ENCODE results near the gene CSE1L.
"Not testable (repeated sequence)": the region's sequence is repeated elsewhere in the genome, so short reads cannot be mapped to it uniquely, and the experiment has no call there.

The CSE1L gene, protein sequence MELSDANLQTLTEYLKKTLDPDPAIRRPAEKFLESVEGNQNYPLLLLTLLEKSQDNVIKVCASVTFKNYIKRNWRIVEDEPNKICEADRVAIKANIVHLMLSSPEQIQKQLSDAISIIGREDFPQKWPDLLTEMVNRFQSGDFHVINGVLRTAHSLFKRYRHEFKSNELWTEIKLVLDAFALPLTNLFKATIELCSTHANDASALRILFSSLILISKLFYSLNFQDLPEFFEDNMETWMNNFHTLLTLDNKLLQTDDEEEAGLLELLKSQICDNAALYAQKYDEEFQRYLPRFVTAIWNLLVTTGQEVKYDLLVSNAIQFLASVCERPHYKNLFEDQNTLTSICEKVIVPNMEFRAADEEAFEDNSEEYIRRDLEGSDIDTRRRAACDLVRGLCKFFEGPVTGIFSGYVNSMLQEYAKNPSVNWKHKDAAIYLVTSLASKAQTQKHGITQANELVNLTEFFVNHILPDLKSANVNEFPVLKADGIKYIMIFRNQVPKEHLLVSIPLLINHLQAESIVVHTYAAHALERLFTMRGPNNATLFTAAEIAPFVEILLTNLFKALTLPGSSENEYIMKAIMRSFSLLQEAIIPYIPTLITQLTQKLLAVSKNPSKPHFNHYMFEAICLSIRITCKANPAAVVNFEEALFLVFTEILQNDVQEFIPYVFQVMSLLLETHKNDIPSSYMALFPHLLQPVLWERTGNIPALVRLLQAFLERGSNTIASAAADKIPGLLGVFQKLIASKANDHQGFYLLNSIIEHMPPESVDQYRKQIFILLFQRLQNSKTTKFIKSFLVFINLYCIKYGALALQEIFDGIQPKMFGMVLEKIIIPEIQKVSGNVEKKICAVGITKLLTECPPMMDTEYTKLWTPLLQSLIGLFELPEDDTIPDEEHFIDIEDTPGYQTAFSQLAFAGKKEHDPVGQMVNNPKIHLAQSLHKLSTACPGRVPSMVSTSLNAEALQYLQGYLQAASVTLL

DNA sequence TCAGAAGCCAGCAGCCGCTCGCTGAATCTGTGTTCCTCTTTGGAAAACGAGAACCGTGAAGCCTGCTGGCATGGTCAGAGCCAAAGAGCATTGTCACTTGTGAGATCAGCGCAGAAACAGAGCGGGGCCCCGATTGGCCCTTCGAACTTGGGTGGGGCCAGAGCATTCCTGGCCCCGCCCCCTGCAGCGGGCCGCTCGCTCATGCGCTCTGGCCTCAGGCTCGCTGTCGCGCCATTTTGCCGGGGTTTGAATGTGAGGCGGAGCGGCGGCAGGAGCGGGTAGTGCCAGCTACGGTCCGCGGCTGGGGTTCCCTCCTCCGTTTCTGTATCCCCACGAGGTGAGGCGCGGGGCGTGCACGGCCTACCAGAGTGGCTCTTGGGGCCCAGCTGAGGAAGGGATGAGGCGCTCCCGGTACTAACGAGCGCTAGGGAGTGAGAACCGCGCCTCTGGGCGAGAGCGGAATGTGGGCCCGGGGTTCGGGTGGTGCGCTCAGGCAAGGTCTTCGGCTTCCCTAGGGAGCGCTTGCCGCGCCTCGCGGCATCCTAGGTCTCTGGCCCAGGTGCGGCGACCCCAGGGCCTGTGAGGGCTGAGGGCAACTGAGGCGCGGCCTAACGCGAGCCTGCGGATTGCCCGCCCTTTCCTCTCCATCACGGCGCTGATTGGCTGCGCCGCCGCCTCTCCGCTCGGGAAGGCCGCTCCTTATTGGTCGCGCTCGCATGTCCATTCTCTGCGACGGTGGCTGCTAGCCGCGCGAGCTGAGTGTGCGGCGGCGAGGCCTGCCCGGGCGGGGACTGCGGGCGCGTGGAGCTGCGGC, at the start of gene CSE1L:
CSE1L (plus strand) TSS at position 226 of the 814 bp plus-strand sequence. CDS start 12,152 bp downstream, outside the sequence.
- peak; percentile 98 for DNase-seq

GRCh38 chr20:48999890-49000870, 45.9 kb upstream of the CSE1L start:
- DNase-seq: no peak

GRCh38 chr20:49001741-49002140, 44.4 kb upstream of the CSE1L start:
- no peak for DNase-seq

GRCh38 chr20:49006446-49006980, 39.6 kb upstream of the CSE1L start:
- no peak for DNase-seq

DNA sequence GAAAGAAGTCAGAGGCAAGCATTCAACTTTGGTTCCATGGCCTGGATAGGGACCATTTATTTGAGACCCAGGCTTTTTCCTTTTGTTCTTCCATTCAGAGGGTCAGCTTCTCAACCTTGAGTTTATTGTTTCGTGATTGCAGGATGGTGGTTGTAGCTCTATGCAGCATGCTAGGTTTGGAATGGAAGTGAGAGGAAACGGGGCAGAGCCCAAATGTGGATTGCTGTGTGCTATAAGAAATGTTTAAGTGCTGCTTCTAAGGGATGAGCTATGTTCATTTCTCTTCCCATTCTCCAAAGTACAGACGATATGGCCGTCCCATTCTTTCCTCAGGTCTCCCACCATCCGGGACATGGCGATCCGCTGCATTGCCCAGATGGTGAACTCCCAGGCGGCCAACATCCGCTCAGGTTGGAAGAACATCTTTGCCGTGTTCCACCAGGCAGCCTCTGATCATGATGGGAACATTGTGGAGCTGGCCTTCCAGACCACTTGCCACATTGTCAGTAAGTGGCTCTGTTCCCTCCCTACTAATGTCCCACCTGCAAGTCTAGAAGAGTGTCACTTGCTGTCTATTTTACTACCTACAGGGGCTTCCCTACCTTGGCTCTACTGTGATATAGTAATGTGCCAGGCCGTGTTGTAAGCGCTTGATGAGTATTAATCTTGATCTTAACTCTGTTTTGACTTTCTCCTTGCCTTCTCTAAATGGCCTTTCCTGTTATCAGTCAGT, 36.0 kb upstream of the CSE1L start:
- no peak for DNase-seq

GRCh38 chr20:49024220-49024619, 21.9 kb upstream of the CSE1L start:
- DNase-seq: no peak

DNA sequence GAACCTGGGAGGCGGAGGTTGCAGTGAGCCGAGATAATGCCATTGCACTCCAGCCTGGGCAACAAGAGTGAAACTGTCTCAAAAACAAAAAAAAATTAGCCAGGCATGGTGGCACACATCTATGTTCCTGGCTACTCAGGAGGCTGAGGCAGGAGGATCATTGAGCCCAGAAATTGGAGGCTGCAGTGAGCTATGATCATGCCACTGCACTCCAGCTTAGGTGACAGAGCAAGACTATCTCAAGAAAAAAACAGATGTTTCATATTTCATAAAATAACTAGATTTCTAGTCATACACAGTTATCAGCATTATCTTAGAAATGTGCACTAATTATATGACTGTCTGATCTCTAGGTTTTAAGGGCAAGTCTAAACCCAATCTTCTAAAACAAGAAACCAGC, 17.9 kb upstream of the CSE1L start:
- DNase-seq: not testable (repeated sequence)

DNA sequence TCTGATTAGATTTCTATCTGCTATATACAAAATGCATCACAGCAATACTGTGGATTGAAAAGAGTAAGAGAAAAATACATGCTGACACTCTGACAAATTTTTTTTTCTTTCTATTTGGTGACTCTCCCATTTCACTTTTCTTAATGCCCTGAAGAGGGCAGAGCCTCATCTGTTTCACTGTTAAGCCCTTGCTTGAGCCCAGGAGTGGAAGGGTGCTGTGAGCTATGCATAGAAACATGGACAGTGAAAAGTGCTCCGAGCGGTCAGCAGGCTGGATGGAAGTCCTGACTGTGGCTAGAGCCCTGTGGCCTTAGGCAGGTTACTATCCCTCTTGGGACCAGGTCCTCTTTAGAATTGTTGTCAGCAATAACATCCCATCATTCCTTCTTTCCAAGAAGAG, 17.4 kb upstream of the CSE1L start:
- DNase-seq: no peak

GRCh38 chr20:49029203-49029602, 16.9 kb upstream of the CSE1L start:
- no peak for DNase-seq

DNA sequence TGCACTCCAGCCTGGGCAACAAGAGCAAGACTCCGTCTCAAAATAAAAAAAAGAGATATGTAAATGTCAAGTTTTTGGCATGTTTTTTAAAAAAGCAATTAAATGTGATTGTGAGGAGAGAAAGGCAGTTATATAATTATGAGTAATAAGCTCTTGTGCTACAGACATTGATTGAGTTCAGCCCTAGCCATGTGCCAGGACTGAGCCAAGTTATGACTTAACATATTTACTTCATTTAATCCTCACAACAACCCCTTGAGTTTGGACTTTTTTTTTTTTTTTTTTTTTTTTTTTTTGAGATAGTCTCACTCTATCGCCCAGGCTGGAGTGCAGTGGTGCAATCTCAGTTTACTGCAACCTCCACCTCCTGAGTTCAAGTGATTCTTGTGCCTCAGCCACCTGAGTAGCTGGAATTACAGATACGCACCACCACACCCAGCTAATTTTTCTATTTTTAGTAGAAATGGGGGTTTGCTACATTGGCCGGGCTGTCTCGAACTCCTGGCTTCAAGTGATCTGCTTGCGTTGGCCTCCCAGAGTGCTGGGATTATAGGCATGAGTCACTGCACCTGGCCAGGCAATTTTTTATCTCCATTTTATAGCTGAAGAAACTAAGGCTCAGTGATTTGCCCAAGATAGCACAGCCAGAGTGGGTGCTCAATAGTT, 15.0 kb upstream of the CSE1L start:
- DNase-seq: no peak

GRCh38 chr20:49032455-49032854, 13.7 kb upstream of the CSE1L start:
- DNase-seq: no peak

DNA sequence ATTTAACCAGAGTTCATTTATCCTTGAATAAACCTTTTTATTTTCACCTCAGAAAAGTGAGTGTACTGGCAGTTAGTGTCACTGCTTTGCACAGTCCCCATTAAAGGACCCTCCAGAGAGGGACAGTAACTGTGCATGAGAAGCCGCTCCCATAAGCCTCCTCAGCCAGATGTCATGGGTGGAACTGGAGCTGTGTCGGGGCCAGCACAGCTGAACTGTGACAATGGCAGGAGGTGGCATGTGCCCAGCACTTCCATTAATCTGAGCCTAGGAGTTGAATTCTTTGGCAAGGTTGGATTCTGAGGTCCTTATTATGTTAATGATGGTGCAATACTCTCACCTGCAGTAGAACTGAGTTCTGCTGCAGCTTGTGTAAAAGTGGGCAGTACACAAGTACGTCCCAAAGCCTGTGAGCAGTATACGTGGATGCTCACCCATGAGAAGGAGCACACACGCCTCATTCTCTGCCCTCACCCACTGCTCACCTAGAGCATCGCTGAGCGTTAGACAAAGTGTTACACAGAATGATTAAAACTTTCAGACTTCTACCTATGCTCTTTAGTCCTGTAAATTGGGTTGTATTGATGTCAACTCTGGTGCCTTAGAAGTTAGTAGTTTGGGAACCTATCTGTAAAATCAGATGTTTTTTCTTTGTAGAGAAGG, 11.9 kb upstream of the CSE1L start:
- DNase-seq: no peak

GRCh38 chr20:49037962-49038387, 8.1 kb upstream of the CSE1L start:
- no peak for DNase-seq

GRCh38 chr20:49039854-49040253, 6.3 kb upstream of the CSE1L start:
- no peak for DNase-seq

- no peak for DNase-seq
Observed at GRCh38 chr20:49043000-49043399, 3.1 kb upstream of the CSE1L start.

DNA sequence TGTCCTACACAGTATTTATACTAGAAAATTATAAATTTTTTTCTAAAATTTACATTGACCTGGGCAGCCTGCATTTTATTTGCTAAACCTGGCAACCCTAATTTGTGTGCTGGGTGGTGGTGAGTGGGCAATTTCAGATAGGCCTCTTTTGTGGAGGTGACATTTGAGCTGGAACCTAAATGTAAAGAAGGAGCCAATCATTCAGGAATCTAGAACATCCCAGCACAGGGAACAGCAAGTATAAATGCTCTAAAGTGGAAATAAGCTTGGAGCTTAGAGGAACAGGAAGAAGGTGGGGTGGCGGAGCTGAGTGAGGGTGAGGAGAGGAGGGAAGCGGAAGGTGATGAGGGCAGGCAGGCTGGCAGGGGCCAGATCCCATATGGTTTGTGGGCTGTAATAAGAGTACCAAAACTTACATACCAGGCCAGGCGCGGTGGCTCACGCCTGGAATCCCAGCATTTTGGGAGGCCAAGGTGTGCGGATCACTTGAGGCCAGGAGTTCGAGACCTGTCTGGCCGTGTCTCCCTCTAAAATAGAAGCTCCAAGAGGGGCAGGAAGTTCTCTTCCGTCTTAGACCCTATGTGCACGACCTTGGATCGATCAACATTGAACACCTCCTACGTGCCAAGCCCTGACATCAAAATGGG, 549 bp upstream of the CSE1L start:
- DNase-seq: no peak

GRCh38 chr20:49052334-49052733, 6.2 kb downstream of the CSE1L start:
- DNase-seq: no peak

- DNase-seq: no peak
Observed at GRCh38 chr20:49054056-49054643, 8.0 kb downstream of the CSE1L start.
